ENCODE data around the gene MALT1. TPM values are rescaled to one million over a fixed set of nuclear protein-coding genes. Genes with fewer than 3 reads are reported as not detected.

MALT1 gene
- total RNA-seq, 1 experiment from 2014 or later: 28.5 TPM

DNA sequence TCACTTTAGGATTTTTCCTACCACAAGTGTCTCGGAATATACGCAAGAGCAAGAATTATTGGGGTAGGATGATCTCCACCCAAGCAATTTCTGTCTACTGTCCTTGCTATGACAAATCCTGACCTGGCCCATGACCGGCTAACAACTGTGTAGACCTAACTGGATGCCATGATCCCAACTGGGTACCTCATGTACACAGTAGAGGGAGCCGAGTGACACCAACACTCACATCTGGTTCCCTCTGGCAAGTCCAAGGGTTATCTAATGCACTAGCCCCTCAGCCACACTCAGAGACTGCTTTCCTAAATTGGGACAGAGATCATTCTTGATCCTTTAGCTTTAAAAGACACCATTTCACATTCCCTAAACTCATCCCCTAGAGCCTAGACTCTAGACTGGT, 132.7 kb downstream of the MALT1 start:
- Mint-ChIP-seq H3K9me3 (ENCODE audit: unreplicated experiment) (no peaks in the 10 kb centered on the region), H3K27ac (ENCODE audit: low read depth, unreplicated experiment) (no peak overlapping the region), H3K4me3 (ENCODE audit: unreplicated experiment) (no peak overlapping the region), H3K4me1 (ENCODE audit: insufficient read depth, unreplicated experiment) (no peaks in the 10 kb centered on the region), H3K27me3 (ENCODE audit: insufficient read depth, unreplicated experiment) (no peaks in the 10 kb centered on the region), H3K36me3 (ENCODE audit: insufficient read depth, unreplicated experiment) (no peaks in the 10 kb centered on the region)
- TF ChIP-seq, protein P1, sequence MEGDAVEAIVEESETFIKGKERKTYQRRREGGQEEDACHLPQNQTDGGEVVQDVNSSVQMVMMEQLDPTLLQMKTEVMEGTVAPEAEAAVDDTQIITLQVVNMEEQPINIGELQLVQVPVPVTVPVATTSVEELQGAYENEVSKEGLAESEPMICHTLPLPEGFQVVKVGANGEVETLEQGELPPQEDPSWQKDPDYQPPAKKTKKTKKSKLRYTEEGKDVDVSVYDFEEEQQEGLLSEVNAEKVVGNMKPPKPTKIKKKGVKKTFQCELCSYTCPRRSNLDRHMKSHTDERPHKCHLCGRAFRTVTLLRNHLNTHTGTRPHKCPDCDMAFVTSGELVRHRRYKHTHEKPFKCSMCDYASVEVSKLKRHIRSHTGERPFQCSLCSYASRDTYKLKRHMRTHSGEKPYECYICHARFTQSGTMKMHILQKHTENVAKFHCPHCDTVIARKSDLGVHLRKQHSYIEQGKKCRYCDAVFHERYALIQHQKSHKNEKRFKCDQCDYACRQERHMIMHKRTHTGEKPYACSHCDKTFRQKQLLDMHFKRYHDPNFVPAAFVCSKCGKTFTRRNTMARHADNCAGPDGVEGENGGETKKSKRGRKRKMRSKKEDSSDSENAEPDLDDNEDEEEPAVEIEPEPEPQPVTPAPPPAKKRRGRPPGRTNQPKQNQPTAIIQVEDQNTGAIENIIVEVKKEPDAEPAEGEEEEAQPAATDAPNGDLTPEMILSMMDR (IDR thresholded peaks at IDR 0.05; ENCODE audit: unreplicated experiment): no peak
- intact Hi-C loops (cut with micrococcal nuclease): no loop called here
- no peak for DNase-seq (ENCODE audit: unreplicated experiment)
- no TSS peak for BruUV-seq (replicated peaks)
- CTCF ChIA-PET: no interaction called here
- POLR2A ChIA-PET: no interaction called here

Other genes with a start within 250 kb of the MALT1 start
- gene ALPK2, start 42.4 kb upstream of the MALT1 start, total RNA-seq (2022): 0.16 and 0.37 TPM in 2 replicates
- 64.1 and 67.6 TPM in 2 replicates for gene ZNF532, start 193.4 kb downstream of the MALT1 start, total RNA-seq (2022)